Karpas-422 (cell line): ENCODE measurements around the gene CNTNAP2. TPM values are rescaled to one million over a fixed set of nuclear protein-coding genes. Genes with fewer than 3 reads are reported as not detected.

Experiments used
- DNase-seq: peaks from one replicate; pipeline ENCODE4 v3.0.0-alpha.2; 2015
- H2AFZ ChIP-seq: fragments of 200-600 bp; sonication (generic); 2 replicates; pipeline ENCODE4 v1.6.1; 2014; ENCODE audit warnings: antibody characterized with exemption, low read length, mixed read lengths
- H3K27ac ChIP-seq: fragments of 200-600 bp; sonication (generic); 2 replicates; pipeline ENCODE4 v1.5.1; 2014; ENCODE audit warnings: mild to moderate bottlenecking, low read length, moderate library complexity
- H3K27me3 ChIP-seq: fragments of 200-600 bp; sonication (generic); 2 replicates; pipeline ENCODE4 v1.6.1; 2014; ENCODE audit warnings: low read length, mixed read lengths
- H3K36me3 ChIP-seq: fragments of 200-600 bp; sonication (generic); 2 replicates; pipeline ENCODE4 v1.6.1; 2014; ENCODE audit warnings: low read length, mixed read lengths; ENCODE audit not compliant: insufficient read depth
- H3K4me1 ChIP-seq: fragments of 200-600 bp; sonication (generic); 2 replicates; pipeline ENCODE4 v1.6.1; 2014; ENCODE audit warnings: mild to moderate bottlenecking, low read length, mixed read lengths
- H3K4me2 ChIP-seq: fragments of 200-600 bp; sonication (generic); 2 replicates; pipeline ENCODE4 v1.6.1; 2014; ENCODE audit warnings: low read length, low read depth, mild to moderate bottlenecking; ENCODE audit not compliant: poor library complexity, severe bottlenecking
- H3K4me3 ChIP-seq: fragments of 200-600 bp; sonication (generic); 2 replicates; pipeline ENCODE4 v1.5.1; 2014; ENCODE audit warnings: mild to moderate bottlenecking, antibody characterized with exemption, low read length, mixed read lengths
- H3K79me2 ChIP-seq: fragments of 200-600 bp; sonication (generic); 2 replicates; pipeline ENCODE4 v1.6.1; 2014; ENCODE audit warnings: mild to moderate bottlenecking, low read length, mixed read lengths
- H3K9ac ChIP-seq: fragments of 200-600 bp; sonication (generic); 2 replicates; pipeline ENCODE4 v1.6.0; 2014; ENCODE audit warnings: low read length
- H3K9me2 ChIP-seq: fragments of 200-600 bp; sonication (generic), shearing (Covaris generic); replicated peaks from 2 replicates; pipeline ENCODE4 v1.6.0; 2014; ENCODE audit warnings: mild to moderate bottlenecking, low read length, moderate library complexity; ENCODE audit not compliant: insufficient read depth
- H3K9me3 ChIP-seq: fragments of 300-700, 200-600 bp; sonication (generic); 2 replicates; pipeline ENCODE4 v1.6.1; 2014; ENCODE audit warnings: low read length, mixed read lengths
- H4K20me1 ChIP-seq: fragments of 200-600 bp; sonication (generic); 2 replicates; pipeline ENCODE4 v1.6.1; 2014; ENCODE audit warnings: mild to moderate bottlenecking, antibody characterized with exemption, low read length, low read depth; ENCODE audit not compliant: insufficient read depth
- total RNA-seq: library from RNA; depleted of rRNA; stranded (reverse); fragments of >200 nt; shearing (Covaris generic); gene quantifications from 2 replicates; pipeline ENCODE4 v1.2.3, GENCODE V29; 2014; ENCODE audit warnings: low replicate concordance

The CNTNAP2 gene
- total RNA-seq, 1 experiment from 2014 or later = not detected

GRCh38 chr7:147978201-147978600 is 1861.6 kb downstream of the CNTNAP2 start:
- Histone ChIP-seq H3K9ac (no peak overlapping the region), H2AFZ (no peak overlapping the region), H3K4me1 (no peaks in the 10 kb centered on the region), H3K79me2 (no peaks in the 10 kb centered on the region), H4K20me1 (no peaks in the 10 kb centered on the region), H3K9me2 (no peaks in the 10 kb centered on the region), H3K27me3 (no peaks in the 10 kb centered on the region), H3K36me3 (no peaks in the 10 kb centered on the region), H3K4me2 (no peak overlapping the region), H3K27ac (no peak overlapping the region), H3K9me3 (no peaks in the 10 kb centered on the region), H3K4me3 (no peak overlapping the region)
- DNase-seq = no peak

- Histone ChIP-seq H3K9me3 (no peaks in the 10 kb centered on the region), H3K36me3 (no peaks in the 10 kb centered on the region), H3K4me2 (no peak overlapping the region), H3K4me3 (no peak overlapping the region), H3K79me2 (no peaks in the 10 kb centered on the region), H3K9me2 (no peaks in the 10 kb centered on the region), H3K27me3 (no peaks in the 10 kb centered on the region), H3K27ac (no peak overlapping the region), H4K20me1 (no peaks in the 10 kb centered on the region), H2AFZ (no peak overlapping the region), H3K4me1 (no peaks in the 10 kb centered on the region), H3K9ac (no peak overlapping the region)
- DNase-seq = no peak
Measured at GRCh38 chr7:147978651-147979050, 1862.0 kb downstream of the CNTNAP2 start.

GRCh38 chr7:147980826-147981813 is 1864.5 kb downstream of the CNTNAP2 start:
- Histone ChIP-seq H3K27ac (no peak overlapping the region), H3K4me1 (no peaks in the 10 kb centered on the region)
- DNase-seq = no peak

GRCh38 chr7:147982307-147982706 is 1865.7 kb downstream of the CNTNAP2 start:
- no peak overlapping the region for H2AFZ ChIP-seq
- no peaks in the 10 kb centered on the region for H3K4me1 ChIP-seq
- H3K4me2 ChIP-seq = no peak overlapping the region
- H3K9me2 ChIP-seq = no peaks in the 10 kb centered on the region
- no peaks in the 10 kb centered on the region for H3K79me2 ChIP-seq
- no peak for DNase-seq
- H3K4me3 ChIP-seq = no peak overlapping the region
- no peaks in the 10 kb centered on the region for H3K27me3 ChIP-seq
- no peak overlapping the region for H3K9ac ChIP-seq
- no peak overlapping the region for H3K27ac ChIP-seq
- H3K9me3 ChIP-seq = no peaks in the 10 kb centered on the region
- H4K20me1 ChIP-seq = no peaks in the 10 kb centered on the region
- H3K36me3 ChIP-seq = no peaks in the 10 kb centered on the region

More at GRCh38 chr7:147980826-147981813, 1864.5 kb downstream of the CNTNAP2 start:
- no peaks in the 10 kb centered on the region for H3K9me2 ChIP-seq
- H3K4me3 ChIP-seq = no peak overlapping the region
- H3K4me2 ChIP-seq = no peak overlapping the region
- no peaks in the 10 kb centered on the region for H4K20me1 ChIP-seq
- no peak overlapping the region for H2AFZ ChIP-seq
- no peak overlapping the region for H3K9ac ChIP-seq
- no peaks in the 10 kb centered on the region for H3K9me3 ChIP-seq
- H3K79me2 ChIP-seq = no peaks in the 10 kb centered on the region
- no peaks in the 10 kb centered on the region for H3K27me3 ChIP-seq
- no peaks in the 10 kb centered on the region for H3K36me3 ChIP-seq

GRCh38 chr7:147984265-147984664 is 1867.7 kb downstream of the CNTNAP2 start:
- no peak overlapping the region for H3K4me3 ChIP-seq
- no peak overlapping the region for H2AFZ ChIP-seq
- H3K9ac ChIP-seq = no peak overlapping the region
- no peaks in the 10 kb centered on the region for H3K79me2 ChIP-seq
- no peak overlapping the region for H3K27ac ChIP-seq
- H3K9me3 ChIP-seq = no peaks in the 10 kb centered on the region
- no peak for DNase-seq
- no peaks in the 10 kb centered on the region for H3K27me3 ChIP-seq
- H3K9me2 ChIP-seq = no peaks in the 10 kb centered on the region
- H4K20me1 ChIP-seq = no peaks in the 10 kb centered on the region
- no peak overlapping the region for H3K4me2 ChIP-seq
- H3K4me1 ChIP-seq = no peaks in the 10 kb centered on the region
- no peaks in the 10 kb centered on the region for H3K36me3 ChIP-seq

- Histone ChIP-seq H3K4me1 (no peaks in the 10 kb centered on the region), H2AFZ (no peak overlapping the region), H3K9ac (no peak overlapping the region), H3K79me2 (no peaks in the 10 kb centered on the region), H3K27me3 (no peaks in the 10 kb centered on the region), H3K9me3 (no peaks in the 10 kb centered on the region), H3K4me3 (no peak overlapping the region), H3K27ac (no peak overlapping the region), H3K4me2 (no peak overlapping the region), H3K36me3 (no peaks in the 10 kb centered on the region), H4K20me1 (no peaks in the 10 kb centered on the region), H3K9me2 (no peaks in the 10 kb centered on the region)
- DNase-seq = no peak
Measured at GRCh38 chr7:147990079-147990478, 1873.5 kb downstream of the CNTNAP2 start.

- Histone ChIP-seq H3K9ac (no peak overlapping the region), H3K36me3 (no peaks in the 10 kb centered on the region), H3K9me3 (no peaks in the 10 kb centered on the region), H3K9me2 (no peaks in the 10 kb centered on the region), H3K79me2 (no peaks in the 10 kb centered on the region), H3K27ac (no peak overlapping the region), H3K4me3 (no peak overlapping the region), H4K20me1 (no peaks in the 10 kb centered on the region), H3K27me3 (no peaks in the 10 kb centered on the region), H2AFZ (no peak overlapping the region), H3K4me2 (no peak overlapping the region), H3K4me1 (no peaks in the 10 kb centered on the region)
- DNase-seq = no peak
Measured at GRCh38 chr7:147990942-147991341, 1874.3 kb downstream of the CNTNAP2 start.

GRCh38 chr7:147992698-147993097 is 1876.1 kb downstream of the CNTNAP2 start:
- Histone ChIP-seq H3K27me3 (no peaks in the 10 kb centered on the region), H3K27ac (no peak overlapping the region), H3K4me3 (no peak overlapping the region), H3K9ac (no peak overlapping the region), H3K9me3 (no peaks in the 10 kb centered on the region), H3K4me1 (no peaks in the 10 kb centered on the region), H3K79me2 (no peaks in the 10 kb centered on the region), H4K20me1 (no peaks in the 10 kb centered on the region), H3K4me2 (no peak overlapping the region), H3K9me2 (no peaks in the 10 kb centered on the region), H2AFZ (no peak overlapping the region), H3K36me3 (no peaks in the 10 kb centered on the region)
- DNase-seq = no peak
